Upper lobe of left lung (tissue), 4 donors: ENCODE measurements around the gene PUM1.

Experiments used
- EP300 ChIP-seq, 4 donors: sonication (generic); formaldehyde crosslinking; IDR thresholded peaks; one replicate each; pipeline ENCODE4 v1.5.1; 2017; ENCODE audit warnings: antibody characterized with exemption in 4 of 4, control low read depth in 2 of 4
- POLR2AphosphoS5 ChIP-seq, 2 donors: sonication (generic); formaldehyde crosslinking; IDR thresholded peaks; one replicate each; pipeline ENCODE4 v1.5.1; 2017; ENCODE audit warnings: antibody characterized with exemption in 2 of 2

DNA sequence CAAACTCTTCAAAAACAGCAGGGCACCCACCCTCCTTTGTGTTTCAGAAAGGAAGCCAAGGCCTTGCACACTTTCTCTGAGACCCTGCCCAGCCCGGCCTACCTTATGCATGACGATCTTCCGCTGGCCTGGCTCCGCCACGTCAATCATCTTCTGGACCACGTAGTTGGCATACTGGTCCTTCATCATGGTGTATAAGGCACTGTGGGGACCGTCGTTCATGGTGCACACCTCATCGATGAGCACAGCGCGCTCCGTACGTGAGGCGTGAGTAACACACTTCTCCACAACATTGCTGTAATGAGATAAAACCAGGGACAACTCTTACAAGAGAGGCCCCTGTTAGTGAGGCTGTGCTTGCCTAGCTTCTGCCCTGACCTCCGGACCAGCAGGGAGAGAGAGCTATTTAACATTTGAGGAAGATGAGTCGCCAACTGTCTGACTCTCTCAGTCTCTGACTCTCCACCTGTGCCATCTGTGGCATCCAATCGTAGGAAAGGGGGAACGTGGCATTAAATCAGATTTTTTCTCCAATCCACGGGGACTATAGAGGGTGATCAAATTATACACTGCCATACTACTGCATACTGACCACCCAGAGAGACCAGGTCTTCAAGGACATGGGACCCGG is 128.9 kb downstream of the PUM1 start:
- no peak for TF ChIP-seq EP300 (IDR thresholded peaks at IDR 0.05)
- TF ChIP-seq POLR2AphosphoS5 (IDR thresholded peaks at IDR 0.05), result no peak
